Activated CD4-positive, alpha-beta T cell treated with anti-CD3 and anti-CD28 coated beads, Interleukin-2, amount 50 U/mL, for 4 hours (primary cell): ENCODE measurements around the gene GNL2.
A peak's percentile ranks its signal among the peaks of the same experiment; 100 is the strongest.

Experiments
- DNase-seq, 2 experiments: peaks; one replicate each; pipeline ENCODE4 v3.0.0-alpha.2; 2020

GNL2 gene

DNA sequence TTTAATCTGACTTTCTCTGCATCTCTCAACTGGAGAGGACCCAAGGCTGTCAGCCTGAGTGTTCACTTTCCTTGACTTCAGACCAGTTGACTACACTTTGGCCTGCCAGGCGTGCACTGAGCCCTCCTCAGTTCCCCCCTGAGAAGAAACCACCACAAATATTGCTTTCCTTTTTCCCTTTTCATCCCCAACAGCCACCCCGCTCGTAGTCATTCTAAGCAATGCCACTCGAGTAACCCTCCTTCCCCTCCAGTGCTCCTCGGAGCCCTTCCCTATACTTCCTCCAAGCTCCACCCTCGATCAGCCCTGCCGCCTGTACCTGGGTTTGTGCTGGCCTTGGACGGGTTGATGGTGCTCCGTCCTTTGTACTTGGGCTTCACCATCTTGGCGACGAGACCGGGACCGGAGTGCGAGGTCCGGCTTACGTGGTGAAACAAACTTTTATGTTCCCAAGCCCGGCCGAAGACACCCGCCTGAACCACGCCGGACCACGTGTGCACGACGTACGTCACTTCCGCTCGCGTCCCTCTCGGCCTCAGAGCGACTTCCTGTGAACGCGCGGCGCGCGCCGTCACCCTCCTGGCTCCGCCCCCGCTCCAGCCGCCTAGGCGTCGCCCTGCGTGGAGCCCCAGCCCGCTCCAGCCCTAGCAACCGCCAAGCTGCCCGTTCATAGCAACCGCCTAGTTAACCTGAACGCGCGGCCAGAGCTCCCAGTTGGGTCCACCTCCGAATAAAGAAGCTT, at the start of gene GNL2:
Gene GNL2 (minus strand): TSS at position 498 of the 742 bp plus-strand sequence. CDS start 115 bp downstream, at position 383.
- DNase-seq = peak; percentile 94 to 95

DNA sequence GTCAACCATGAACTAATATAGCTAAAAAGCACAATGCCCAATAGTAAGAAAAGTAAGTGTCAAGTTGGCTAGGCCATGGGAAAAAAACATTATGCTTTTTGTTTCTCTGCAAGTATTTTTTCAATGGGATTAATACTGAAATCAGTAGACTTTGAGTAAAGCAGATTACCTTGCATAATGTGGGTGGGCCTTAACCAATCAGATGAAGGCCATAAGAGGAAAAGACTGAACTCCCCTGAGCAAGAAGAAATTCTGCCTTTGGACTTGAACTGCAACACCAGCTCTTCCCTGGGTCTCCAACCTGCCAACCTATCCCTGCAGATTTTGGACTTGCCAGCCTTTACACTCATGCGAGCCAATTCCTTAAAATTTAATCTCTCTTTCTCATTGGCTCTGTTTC, 45.3 kb upstream of the GNL2 start:
- DNase-seq = no peak

DNA sequence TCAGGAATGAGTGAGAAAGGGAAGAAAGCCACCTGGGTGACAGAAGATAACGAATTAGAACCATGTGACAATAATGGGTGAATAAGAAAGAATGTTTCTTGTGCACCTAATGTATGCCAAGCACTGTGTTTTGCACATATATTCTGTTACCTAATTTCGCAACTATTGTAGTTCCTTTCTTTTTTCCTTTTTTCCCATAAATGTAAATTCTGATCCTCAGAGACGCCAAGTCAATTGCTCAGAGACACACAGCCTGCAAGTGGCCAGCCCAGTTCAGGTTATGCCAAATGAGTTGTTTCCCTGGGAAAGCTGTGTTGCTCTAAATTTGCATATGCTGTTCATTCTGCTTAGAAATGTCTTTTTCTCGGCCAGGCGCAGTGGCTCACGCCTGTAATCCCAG, 40.7 kb upstream of the GNL2 start:
- no peak for DNase-seq

DNA sequence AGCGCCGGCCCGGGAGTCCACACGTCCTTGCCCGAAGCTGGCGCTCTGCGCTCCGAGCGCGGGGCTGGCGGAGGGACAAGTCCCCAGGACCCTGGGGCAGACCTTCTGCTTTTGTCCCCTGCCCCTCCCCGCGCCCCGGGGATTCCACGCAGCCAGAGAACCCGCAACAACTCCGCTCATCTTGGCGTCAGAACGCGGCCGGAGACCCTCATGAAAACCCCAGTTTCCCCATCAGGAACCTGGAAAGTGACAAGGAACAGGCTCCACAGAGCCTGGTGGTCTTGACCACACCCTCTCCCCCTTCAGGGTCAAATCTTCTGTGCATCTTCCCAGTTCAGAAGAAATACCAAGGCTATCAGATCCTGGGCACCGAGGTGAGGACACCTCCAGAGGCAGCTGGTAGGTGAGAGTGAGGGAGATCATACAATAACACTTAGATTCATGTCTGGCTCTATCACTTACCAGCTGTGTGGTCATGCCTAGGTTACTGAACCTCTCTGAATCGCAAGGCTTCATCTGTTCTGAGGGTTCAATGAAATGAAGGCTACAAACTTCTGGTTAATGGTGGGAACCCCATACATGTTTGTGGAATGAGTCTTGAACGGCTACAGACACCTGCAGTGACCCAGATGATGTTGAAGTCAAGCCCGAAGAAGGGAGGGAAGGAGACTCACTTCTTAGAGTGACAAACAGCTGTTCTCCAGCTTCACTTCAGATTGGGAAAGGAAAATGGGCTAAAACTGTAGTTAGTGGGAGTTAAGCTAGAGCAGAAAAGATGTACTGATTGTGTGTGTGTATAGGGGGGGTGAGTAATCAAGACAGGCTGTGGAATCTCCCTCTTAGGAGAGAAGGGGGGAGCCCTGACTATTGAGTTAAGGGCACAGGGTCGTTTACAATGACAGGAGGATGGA, 39.5 kb upstream of the GNL2 start:
- DNase-seq = no peak

DNA sequence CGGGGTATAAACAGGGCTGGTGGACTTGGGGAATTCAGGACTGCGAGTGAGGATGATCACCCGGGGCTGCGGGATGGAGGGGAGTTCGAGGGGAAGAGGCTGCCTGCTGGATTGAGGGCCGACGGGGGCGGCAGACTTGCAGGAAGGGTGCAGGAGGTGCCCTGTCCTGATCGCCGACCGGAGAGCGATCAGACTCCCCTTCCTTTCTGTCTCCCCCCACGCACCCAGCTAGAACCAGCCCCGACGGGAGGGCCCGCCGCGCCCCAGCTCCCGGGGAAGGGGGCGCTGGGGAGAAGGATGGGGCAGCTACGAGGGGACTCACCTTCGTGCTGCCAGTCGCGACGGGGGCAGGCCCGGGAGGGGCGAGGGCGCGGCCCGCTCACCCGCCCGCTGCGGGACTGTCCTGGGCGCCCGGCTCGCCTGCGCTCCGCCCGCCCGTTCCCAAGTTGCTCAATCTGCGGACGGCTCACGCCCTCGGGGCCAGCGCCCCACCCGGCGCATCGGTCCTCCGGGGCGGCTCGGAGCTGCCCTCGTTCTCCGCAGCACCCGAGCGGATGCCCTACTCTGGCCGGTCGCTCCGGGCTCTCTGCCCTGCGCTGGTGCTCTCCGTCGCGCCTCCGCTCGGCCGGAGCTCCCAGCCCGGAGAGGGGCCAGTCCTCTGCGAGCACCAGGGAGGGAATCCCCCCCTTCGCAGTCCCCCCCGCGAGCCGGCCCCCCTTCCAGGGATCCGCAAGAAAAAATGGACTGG, 38.7 kb upstream of the GNL2 start, which contains the start of gene RSPO1:
Gene RSPO1 (minus strand): TSS at position 649 of the 748 bp plus-strand sequence. CDS start 5,231 bp downstream, outside the sequence.
- DNase-seq = no peak

DNA sequence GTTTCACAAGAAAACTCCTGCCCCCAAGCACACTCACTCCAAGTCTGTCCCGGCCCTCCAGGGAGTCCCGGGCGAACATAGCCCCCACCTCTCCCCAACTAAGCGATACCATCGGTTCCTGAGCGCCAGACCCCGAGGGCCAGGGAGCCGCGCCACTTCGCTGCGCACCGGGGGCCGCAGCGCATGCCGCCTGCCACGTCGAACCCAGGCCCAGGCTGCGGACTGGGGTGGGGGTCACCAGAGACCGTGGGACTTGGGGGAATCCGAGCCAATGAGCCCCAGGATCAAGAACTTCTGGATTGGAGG, 38.2 kb upstream of the GNL2 start:
- no peak for DNase-seq

DNA sequence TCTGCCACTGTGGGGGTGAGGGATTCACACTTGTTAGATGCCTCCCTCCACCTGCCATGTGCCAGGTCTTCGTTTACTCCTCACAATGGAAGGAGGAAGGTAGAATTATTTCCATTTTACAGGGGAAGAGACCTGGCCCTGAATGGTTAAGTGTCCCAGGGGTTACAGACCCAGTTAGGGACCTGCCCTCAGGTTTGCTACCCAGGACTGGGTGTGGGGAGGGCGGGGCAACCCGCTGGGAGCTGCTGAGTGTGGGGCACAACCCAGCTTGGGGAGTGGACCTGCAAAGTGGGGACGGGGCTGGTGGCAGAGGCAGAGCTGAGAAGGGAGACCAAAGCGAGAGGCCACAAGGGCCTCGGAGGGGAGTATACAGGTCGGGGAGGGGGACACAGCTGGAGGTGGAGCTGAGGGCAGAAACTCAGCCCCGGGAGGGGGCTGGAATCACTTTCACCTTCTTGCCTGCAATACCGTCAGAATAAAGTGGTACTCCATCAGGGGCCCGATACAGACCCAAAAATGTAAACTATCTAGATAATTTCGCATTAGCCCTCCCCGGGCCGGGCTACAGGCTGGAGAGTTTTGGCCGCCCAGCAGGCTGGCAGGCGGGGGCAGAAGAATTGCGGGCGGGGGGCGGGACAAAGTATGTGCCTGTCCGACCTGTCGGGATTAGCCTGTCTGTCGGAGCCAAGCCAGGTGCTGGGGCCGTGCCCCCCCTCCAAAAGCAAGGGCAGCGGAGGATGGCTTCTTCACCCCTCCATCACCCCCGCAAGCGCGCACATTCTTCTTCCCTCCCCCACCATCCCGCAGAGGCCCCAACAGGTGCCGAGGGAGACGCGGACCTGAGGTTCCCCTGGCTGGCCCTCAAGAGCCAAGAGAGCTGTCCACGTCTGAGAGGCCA, 37.6 kb upstream of the GNL2 start:
- no peak for DNase-seq

DNA sequence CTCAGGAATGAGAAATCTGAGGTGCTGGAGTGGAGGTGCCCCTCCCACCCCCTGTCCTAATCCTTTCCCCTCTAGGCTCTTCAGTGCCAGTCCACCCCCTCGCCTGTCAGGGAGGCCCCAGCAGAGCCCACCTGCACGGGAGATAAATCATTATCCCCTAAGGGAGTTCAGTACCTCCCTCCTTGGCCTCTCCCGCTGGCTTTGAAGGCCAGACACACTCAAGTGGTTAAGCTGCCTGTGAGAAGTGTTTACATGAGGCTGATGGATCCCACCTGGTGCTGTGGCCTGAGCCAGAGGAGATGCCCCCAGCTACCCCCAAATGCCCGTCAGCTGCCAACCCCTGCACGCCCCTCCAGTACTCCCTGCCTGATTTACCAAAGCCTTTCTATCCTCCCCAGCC, 35.3 kb upstream of the GNL2 start:
- no peak for DNase-seq

DNA sequence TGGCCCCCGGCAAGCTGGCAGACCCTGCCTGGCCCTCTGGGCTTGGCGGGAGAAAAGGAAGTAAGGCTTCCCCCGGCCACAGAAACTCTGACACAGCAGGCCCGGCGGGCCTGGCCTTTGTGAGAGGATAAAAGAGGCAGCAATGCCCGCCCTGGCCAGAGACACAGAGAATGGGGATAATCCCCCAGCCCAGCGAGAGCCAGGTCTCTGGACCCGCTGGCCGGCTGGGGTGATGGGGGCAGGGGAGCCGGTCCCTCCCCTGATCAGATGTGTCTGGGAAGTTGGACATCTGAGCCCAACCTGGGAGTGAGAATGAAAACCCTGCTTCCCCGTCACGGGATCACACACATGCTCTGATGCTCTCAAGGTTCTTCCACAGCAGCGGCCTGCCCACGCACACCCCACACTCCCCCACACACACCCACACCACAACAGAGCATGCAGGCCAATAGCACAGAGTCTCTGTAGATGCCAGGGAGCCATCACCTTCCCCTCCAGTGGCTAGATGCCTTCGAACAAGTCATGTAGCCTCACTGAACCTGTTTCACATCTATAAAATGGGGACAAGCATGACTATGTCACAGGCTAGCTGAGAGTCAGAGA, 34.8 kb upstream of the GNL2 start:
- DNase-seq = no peak

DNA sequence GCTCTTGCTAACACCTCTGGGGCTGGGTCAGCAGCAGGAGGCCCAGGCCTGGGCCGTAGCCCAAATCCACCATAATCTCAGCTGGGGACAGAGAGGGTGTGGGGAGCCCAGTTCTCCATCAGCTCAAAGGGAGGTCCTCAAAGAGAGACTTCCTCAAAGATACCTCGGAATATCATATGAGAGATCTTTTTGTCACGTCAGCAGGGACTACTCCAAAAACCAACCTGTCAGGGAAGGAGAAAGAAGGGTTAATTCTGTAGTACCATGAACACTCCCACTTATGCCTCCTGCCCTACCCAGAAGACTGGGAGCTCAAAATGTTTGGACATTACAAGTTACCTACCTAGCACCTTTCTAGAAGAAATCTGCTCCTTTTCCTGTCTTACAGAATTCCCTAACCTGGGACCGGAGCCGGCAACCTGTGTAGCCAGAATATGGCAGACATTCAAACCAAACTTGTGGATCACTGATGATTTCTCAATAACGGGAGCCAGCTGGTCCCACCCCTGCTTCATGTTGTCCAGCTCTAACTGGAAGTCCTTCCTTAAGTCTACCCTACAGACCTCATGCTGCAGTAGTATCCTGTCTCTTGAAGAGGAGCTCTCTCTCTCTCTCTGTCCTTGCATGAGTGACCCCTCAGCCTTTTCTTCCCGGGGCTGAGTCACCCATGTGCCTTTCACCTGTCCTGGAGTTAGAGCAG, 34.1 kb upstream of the GNL2 start:
- no peak for DNase-seq

DNA sequence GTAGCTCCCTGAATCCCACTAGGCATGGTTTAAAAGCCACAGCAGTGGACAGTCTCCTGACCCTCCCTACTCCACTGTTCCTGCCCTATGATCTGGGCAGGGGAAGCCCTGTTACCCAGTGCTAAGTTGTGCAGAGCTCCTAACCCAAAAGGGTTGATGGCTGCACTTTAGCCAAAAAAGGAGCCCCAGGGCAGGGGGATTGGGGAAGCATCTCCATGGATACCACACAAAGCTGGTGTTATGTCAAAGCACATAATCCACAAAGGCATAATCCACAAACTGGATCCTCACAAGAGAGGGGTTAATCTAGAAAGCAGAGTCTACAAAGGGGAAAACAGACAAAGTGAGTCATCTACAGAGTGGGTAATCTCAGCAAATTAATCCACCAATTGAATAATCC, 33.3 kb upstream of the GNL2 start:
- DNase-seq = no peak

DNA sequence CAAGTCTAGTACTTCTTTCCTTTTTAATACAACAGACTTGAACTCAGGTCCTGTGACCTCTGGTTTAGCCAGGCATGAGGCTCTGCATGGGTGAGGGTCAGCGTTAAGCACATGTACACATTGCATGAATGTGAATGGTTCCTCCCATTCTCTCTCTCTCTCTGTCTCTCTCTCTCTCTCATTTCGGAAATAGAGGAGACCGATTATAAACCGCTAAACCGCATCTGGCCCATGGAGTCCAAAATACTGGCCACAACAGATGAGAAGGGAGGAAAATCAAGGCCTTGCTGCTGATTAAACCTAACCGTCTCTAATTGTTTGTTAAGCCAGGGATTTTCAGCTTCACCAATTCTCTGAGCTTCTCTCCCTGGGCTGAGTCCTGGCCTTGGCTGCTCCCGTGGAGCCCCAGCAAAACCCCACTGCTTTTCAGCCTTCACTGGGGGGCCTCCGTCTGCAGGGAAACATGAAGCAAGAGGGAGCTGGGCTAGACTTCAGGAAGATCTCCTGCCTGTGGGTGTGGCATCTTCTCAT, 32.4 kb upstream of the GNL2 start:
- DNase-seq = no peak

DNA sequence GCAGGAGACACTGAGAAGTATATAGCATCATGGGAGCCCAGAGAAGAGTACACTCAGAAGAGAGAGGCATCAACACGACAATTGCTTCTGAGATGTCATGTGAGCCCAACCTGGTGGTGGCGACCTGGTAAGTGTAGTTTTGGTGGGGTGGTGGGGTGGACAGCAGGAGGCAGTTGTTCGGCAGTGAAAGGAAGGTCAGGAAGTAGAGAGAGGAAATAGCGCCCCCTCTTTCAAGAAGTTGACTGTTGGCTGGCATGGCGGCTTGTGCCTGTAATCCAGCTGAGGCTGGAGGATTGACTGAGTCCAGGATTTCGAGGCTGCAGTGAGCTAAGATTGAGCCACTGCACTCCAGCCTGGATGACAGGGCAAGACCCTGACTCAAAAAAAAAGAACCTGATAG, 26.4 kb upstream of the GNL2 start:
- DNase-seq = no peak

DNA sequence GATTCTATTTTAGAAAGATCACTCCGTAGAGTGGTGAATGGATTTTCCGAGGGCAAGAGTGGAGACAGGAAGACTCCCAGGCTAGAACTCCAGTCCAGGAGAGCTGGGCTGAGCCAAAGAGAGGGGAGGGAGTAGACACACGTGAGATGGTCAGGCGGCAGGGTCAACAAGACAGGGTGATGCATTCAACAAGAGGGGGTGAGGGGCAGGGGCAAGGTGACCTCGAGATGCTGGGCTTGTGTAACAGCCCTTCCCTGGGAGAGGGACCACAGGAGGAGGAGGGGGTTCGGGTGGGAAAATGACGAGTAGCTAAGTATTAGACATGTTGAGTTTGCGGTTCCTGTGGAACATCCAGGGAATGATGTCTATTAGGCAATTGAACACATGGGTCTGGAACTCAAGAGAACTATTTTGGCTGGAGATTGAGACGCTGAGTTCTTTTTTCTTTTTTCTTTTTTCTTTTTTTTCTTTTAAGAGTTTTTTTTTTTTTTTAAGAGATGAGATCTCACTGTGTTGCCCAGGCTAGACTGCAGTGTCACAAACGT, 25.7 kb upstream of the GNL2 start:
- DNase-seq = no peak

DNA sequence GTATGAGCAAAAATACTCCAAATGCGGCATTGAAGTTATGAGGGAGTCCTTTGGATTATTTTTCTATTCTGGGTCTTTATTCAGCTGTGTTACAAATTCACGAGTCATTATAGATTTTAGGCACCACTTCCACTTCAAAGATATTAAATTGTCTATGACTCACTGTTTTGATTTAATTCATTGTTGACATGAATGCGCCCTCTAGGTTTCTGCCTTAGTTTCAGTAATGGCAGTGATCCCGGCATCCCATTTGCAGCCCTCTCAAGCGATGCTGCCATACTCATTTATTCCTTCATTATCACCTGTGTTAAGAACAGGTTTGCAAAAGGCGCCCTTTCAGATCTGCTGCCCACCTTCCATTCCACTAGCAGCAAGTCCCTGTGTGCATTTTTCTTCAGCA, 25.0 kb upstream of the GNL2 start:
- no peak for DNase-seq

DNA sequence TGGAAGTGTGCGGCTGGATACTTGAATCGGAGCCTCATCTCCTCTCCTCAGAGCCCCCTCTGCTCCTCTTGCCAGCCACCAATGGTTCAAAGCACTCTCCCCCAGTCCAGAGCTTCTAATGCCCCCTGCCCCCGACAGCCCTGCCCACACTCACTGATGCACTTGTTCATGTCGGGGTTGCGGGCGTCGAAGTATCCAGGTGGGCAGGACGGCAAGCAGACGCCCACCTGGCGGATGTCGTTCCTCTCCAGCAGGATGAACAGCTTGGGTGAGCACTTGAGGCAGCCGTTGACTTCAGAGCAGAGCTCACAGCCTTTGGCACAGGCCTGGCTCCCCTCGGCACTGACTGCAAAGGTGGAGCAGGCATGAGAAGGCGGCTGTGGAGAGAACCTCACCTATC, 20.6 kb upstream of the GNL2 start:
- no peak for DNase-seq

DNA sequence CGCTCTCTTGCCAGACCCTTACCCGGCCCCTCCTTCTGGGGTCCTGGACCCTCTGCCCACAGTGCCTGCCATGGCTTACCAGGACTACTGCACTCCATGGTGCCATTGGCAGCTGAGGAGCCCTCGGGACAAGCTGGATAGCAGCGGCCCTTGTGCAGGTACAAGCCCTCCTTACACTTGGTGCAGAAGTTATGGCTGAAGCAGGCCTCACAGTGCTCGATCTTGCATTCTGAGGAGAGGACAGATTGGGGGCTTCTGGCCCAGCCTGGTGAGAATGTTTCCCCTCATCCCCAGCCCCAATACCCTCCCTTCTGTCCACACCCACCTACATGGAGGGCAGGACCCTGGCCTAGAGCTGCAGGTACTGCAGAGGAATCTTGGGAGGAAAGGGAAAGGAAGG, 18.4 kb upstream of the GNL2 start:
- DNase-seq = no peak

DNA sequence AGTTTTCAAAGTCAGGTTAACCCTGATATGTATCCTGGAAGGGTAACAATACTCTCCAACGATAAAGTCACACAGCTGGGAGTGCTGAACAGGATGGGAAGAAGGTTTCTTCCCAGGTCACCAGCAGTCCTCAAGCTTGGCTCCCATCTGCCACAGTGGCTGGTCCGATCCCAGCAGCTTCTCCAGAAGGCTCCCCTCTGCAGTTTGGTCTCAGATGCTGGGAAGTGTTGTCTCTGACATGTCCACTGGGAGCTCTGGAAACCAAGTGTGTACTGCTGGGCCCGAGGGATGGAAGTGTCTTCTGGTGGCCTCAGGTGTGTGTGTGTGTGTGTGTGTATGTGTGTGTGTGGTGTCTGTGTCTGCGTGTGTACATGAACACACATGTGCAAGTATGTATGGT, 16.4 kb upstream of the GNL2 start:
- no peak for DNase-seq

DNA sequence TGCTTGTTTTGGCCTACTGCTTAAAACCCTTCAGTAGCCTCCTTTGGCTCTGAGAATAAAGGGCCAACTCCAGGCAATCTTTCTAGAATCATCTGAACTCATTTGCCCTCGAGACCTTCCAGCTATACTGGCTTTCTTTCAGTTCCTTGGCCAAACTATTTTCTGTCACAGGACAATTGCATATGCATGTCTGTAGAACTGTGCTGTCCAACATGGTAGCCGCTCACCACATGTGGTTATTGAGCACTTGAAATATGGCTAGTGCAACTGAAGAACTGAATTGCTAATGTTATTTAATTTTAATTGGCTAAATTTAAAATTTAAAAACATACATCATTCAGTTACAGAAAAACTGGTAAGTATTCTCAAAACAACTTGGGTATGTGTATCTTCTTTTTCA, 14.3 kb upstream of the GNL2 start:
- DNase-seq = no peak

DNA sequence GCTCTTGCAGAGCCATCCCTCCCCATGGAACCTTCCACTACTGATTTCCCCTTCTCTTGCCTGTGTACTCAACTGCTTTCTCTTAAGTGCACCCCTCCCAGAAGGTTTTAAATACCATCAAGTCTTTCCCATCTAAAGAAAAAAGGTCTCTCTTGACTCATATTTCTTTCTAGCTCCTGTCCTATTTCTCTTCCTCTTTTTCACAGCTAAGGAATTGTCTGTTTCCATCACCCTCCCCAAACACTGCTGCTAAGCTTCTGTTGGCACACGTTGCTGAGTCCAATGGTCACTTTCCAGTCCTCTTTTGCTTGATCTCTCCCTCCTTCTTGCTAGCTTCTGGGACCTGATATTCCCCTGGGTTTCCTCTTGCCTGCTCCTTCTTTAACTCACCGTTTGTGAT, 13.3 kb upstream of the GNL2 start:
- DNase-seq = no peak
